A549 (cell line): ENCODE data around the gene ARFGAP2. TPM values are rescaled to one million over a fixed set of nuclear protein-coding genes. Genes with fewer than 3 reads are reported as not detected.

Experiments used
- ATAC-seq, 2 experiments: fragments of 200-7000 bp in 1 of 2; fragments of >200 bp in 1 of 2; cut with Nextera tagmentation in 1 of 2; cut with Tn5 transposase in 1 of 2; 3 replicates each; pipeline versions ENCODE4 v1.8.0 to v1.9.1; 2018 to 2020; ENCODE audit warnings: mild to moderate bottlenecking in 1 of 2, moderate library complexity in 1 of 2
- CTCF ChIA-PET: fragments of 300-600 bp; sonication (Branson Sonifier 250); formaldehyde crosslinking; extraction: SDS; loops from one replicate; lab custom pipeline; 2021; ENCODE audit warnings: antibody characterized with exemption, inconsistent platforms; lab: Yijun Ruan, JAX
- POLR2A ChIA-PET: fragments of 350-600 bp; formaldehyde crosslinking; extraction: SDS; loops from one replicate; lab custom pipeline; 2021; ENCODE audit warnings: antibody characterized with exemption, inconsistent platforms; lab: Yijun Ruan, JAX
- DNase-seq, 2 experiments: peaks; one replicate each; pipeline versions ENCODE4 v3.0.0 to v3.0.0-alpha.2; 2011 to 2016; ENCODE audit warnings: low read depth in 1 of 2, low spot score in 1 of 2
- FAIRE-seq: peaks from 2 replicates; lab custom pipeline; 2011; peaks lifted over from hg19 to GRCh38; lab: Jason Lieb, UNC
- H3K27ac ChIP-seq, 2 experiments: fragments of >200 bp; sonication (Bioruptor Twin); formaldehyde crosslinking; 3 replicates each; pipeline ENCODE4 v1.5.1; 2016 to 2017
- H3K4me1 ChIP-seq: fragments of >200 bp; sonication (Bioruptor Twin); formaldehyde crosslinking; 3 replicates; pipeline ENCODE4 v1.6.1; 2016
- H3K4me2 ChIP-seq: fragments of >200 bp; sonication (Bioruptor Twin); formaldehyde crosslinking; 3 replicates; pipeline ENCODE4 v1.6.1; 2016
- H3K4me3 ChIP-seq: fragments of >200 bp; sonication (Bioruptor Twin); formaldehyde crosslinking; 3 replicates; pipeline ENCODE4 v1.5.1; 2016
- H3K9me3 ChIP-seq: fragments of >200 bp; sonication (Bioruptor Twin); formaldehyde crosslinking; 3 replicates; pipeline ENCODE4 v1.6.1; 2016
- EHF ChIP-seq: fragments of 250-450 bp; sonication (Bioruptor Pico); IDR thresholded peaks from 2 replicates; pipeline ENCODE4 v1.5.0; 2020; ENCODE audit warnings: mild to moderate bottlenecking
- EHMT2 ChIP-seq: fragments of 200-600 bp; sonication (generic); IDR thresholded peaks from 2 replicates; pipeline ENCODE4 v1.6.1; 2016; ENCODE audit warnings: antibody characterized with exemption, low read depth, mild to moderate bottlenecking, moderate library complexity
- GATA3 ChIP-seq: IDR thresholded peaks from 2 replicates; pipeline ENCODE4 v1.6.1; 2012; ENCODE audit warnings: borderline replicate concordance
- HDAC2 ChIP-seq: fragments of 200-600 bp; sonication (generic); IDR thresholded peaks from 2 replicates; pipeline ENCODE4 v1.6.1; 2016
- HES2 ChIP-seq: fragments of >200 bp; sonication (Bioruptor Twin); formaldehyde crosslinking; IDR thresholded peaks from 2 replicates; pipeline ENCODE4 v1.6.1; 2016
- HMGXB4 ChIP-seq: fragments of 250-450 bp; sonication (Bioruptor Pico); IDR thresholded peaks from 2 replicates; pipeline ENCODE4 v1.5.0; 2021; ENCODE audit warnings: mild to moderate bottlenecking, moderate library complexity, borderline replicate concordance
- JUN ChIP-seq, 2 experiments: fragments of >200 bp; sonication (Bioruptor Twin); formaldehyde crosslinking; IDR thresholded peaks; 2 replicates in 1 of 2; 3 replicates in 1 of 2; pipeline ENCODE4 v1.6.1; 2016 to 2017
- JUNB ChIP-seq: fragments of >200 bp; sonication (Bioruptor Twin); formaldehyde crosslinking; IDR thresholded peaks from 2 replicates; pipeline ENCODE4 v1.6.1; 2016
- MAZ ChIP-seq: fragments of 150-350 bp; IDR thresholded peaks from 2 replicates; pipeline ENCODE4 v1.6.1; 2014; ENCODE audit warnings: antibody characterized with exemption, low read depth, low read length, borderline replicate concordance
- NR3C1 ChIP-seq: fragments of >200 bp; sonication (Bioruptor Twin); formaldehyde crosslinking; IDR thresholded peaks from 3 replicates; pipeline ENCODE4 v1.6.1; 2017
- REST ChIP-seq: fragments of 200-600 bp; sonication (generic); IDR thresholded peaks from 2 replicates; pipeline ENCODE4 v1.6.1; 2016; ENCODE audit warnings: antibody characterized with exemption, mild to moderate bottlenecking, moderate library complexity
- RNF2 ChIP-seq: fragments of 200-600 bp; sonication (generic); IDR thresholded peaks from 2 replicates; pipeline ENCODE4 v1.6.1; 2016; ENCODE audit warnings: low read depth, mild to moderate bottlenecking, antibody characterized with exemption, moderate library complexity, borderline replicate concordance
- TFCP2L1 ChIP-seq: fragments of 250-450 bp; sonication (Bioruptor Pico); IDR thresholded peaks from 2 replicates; pipeline ENCODE4 v1.5.0; 2021; ENCODE audit warnings: mild to moderate bottlenecking
- ZNF302 ChIP-seq: fragments of 250-450 bp; sonication (Bioruptor Pico); IDR thresholded peaks from 2 replicates; pipeline ENCODE4 v1.9.0; 2021; ENCODE audit warnings: inconsistent platforms, mild to moderate bottlenecking, moderate library complexity
- WGBS: methylation state at CpG from one replicate; pipeline ENCODE4 v1.1.6; 2017; ENCODE audit errors: missing lambda C conversion rate; 5-methylcytosine and 5-hydroxymethylcytosine counted together
- polyA plus RNA-seq, 4 experiments: library from polyadenylated mRNA; depleted of rRNA in 3 of 4; stranded (reverse); fragments of >200 nt; fragmentation: RNase III in 1 of 4; extraction: RNeasy Plus Mini Kit Qiagen cat#74134 plus additional on column Dnase treatment in 1 of 4; gene quantifications; 2 replicates in 3 of 4; 3 replicates in 1 of 4; pipeline ENCODE4 v1.2.3, GENCODE V29; 2011 to 2017
- TF ChIP-seq, protein P1 (sequence below): IDR thresholded peaks from 2 replicates; pipeline ENCODE4 v1.6.1; 2012; ENCODE audit warnings: low read depth, borderline replicate concordance
- TF ChIP-seq, protein P2 (sequence below): fragments of 150-350 bp; IDR thresholded peaks from 2 replicates; pipeline ENCODE4 v1.6.1; 2014; ENCODE audit warnings: low read depth, mild to moderate bottlenecking, low read length
- TF ChIP-seq, protein P3 (sequence below): fragments of >200 bp; sonication (Bioruptor Twin); formaldehyde crosslinking; IDR thresholded peaks from 3 replicates; pipeline ENCODE4 v1.6.1; 2016
- TF ChIP-seq, protein P4 (sequence below): fragments of 450-650 bp; IDR thresholded peaks from 2 replicates; pipeline ENCODE4 v1.6.1; 2014; ENCODE audit warnings: antibody characterized with exemption

Gene ARFGAP2
- polyA plus RNA-seq, 2 of the 4 experiments (the other 2 are of a cell fraction) = 29.5 to 34.0 TPM

DNA sequence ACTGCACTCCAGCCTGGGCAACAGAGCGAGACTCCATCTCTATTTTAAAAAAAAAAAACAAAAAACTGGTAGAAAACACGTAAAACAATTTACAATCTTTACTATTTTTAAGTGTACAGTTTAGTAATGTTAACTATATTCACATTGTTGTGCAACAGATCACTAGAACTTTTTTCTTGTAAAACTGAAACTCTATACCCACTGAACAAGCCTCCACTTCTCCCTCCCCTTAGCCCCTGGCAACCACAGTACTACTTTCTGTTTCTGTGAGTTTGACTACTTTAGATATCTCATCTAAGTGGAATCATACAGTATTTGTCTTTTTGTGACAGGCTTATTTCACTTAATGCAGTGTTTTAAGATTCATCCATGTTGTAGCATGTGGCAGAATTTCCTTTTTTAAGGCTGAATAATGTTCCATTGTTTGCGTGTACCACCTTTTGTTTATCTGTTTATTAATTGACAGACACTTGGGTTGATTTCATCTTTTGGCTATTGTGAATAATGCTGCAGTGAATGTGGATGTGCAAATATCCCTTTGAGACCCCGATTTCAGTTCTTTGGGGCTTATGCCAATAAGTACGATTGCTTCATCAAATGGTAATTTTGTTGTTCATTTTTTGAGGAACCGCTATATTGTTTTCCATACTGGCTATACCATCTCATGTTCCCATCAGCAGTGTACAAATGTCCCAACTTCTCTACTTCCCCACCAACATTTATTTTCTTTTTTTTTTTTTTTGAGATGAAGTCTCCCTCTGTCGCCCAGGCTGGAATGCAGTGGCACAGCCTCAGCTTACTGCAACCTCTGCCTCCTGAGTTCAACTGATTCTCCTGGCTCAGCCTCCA lies 49.1 kb upstream of the ARFGAP2 start:
- H3K4me2 ChIP-seq = no peak overlapping the region
- no peak overlapping the region for H3K4me3 ChIP-seq
- no peak overlapping the region for H3K27ac ChIP-seq
- peaks cover 3% of the 10 kb centered on the region for H3K4me1 ChIP-seq
- CTCF ChIA-PET = interaction anchor here (1.4 to 11.9 kb wide), 2 partner anchors 9 to 34 kb away, joined by 3 to 101 read pairs; no protein-coding TSS in a partner anchor
- POLR2A ChIA-PET = no interaction called here
- no peak for ATAC-seq
- DNase-seq = no peak
- WGBS = 96% methylated on average over 7 of the region's 7 CpGs
- H3K9me3 ChIP-seq = no peaks in the 10 kb centered on the region
- FAIRE-seq = no peak
- no peak for TF ChIP-seq RNF2
- no peak for TF ChIP-seq HDAC2
- TF ChIP-seq, protein P1, sequence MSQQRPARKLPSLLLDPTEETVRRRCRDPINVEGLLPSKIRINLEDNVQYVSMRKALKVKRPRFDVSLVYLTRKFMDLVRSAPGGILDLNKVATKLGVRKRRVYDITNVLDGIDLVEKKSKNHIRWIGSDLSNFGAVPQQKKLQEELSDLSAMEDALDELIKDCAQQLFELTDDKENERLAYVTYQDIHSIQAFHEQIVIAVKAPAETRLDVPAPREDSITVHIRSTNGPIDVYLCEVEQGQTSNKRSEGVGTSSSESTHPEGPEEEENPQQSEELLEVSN = no peak
- TF ChIP-seq, protein P2, sequence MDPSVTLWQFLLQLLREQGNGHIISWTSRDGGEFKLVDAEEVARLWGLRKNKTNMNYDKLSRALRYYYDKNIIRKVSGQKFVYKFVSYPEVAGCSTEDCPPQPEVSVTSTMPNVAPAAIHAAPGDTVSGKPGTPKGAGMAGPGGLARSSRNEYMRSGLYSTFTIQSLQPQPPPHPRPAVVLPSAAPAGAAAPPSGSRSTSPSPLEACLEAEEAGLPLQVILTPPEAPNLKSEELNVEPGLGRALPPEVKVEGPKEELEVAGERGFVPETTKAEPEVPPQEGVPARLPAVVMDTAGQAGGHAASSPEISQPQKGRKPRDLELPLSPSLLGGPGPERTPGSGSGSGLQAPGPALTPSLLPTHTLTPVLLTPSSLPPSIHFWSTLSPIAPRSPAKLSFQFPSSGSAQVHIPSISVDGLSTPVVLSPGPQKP = no peak
- no peak for TF ChIP-seq EHF
- TF ChIP-seq, protein P3, sequence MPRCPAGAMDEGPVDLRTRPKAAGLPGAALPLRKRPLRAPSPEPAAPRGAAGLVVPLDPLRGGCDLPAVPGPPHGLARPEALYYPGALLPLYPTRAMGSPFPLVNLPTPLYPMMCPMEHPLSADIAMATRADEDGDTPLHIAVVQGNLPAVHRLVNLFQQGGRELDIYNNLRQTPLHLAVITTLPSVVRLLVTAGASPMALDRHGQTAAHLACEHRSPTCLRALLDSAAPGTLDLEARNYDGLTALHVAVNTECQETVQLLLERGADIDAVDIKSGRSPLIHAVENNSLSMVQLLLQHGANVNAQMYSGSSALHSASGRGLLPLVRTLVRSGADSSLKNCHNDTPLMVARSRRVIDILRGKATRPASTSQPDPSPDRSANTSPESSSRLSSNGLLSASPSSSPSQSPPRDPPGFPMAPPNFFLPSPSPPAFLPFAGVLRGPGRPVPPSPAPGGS = no peak
- TF ChIP-seq REST = no peak
- no peak for TF ChIP-seq EHMT2
- TF ChIP-seq HES2 = no peak
- TF ChIP-seq JUNB = no peak
- no peak for TF ChIP-seq JUN (IDR thresholded peaks at IDR 0.05)
- TF ChIP-seq, protein P4, sequence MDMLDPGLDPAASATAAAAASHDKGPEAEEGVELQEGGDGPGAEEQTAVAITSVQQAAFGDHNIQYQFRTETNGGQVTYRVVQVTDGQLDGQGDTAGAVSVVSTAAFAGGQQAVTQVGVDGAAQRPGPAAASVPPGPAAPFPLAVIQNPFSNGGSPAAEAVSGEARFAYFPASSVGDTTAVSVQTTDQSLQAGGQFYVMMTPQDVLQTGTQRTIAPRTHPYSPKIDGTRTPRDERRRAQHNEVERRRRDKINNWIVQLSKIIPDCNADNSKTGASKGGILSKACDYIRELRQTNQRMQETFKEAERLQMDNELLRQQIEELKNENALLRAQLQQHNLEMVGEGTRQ = no peak
- TF ChIP-seq NR3C1 = no peak
- no peak for TF ChIP-seq TFCP2L1 (CRISPR knock-in tag)
- no peak for TF ChIP-seq ZNF302 (CRISPR knock-in tag)
- TF ChIP-seq MAZ = no peak
- TF ChIP-seq HMGXB4 (CRISPR knock-in tag) = no peak
- TF ChIP-seq GATA3 = no peak
